A673 (cell line): ENCODE measurements around the gene CLEC4C. TPM values are rescaled to one million over a fixed set of nuclear protein-coding genes. Genes with fewer than 3 reads are reported as not detected.
"Not testable (repeated sequence)": the region's sequence is repeated elsewhere in the genome, so short reads cannot be mapped to it uniquely, and the experiment has no call there.

Experiments used
- BruUV-seq: library from RNA; stranded (reverse); fragments of 400-500 nt; replicated peaks from 2 replicates; lab custom pipeline; 2021; lab: Mats Ljungman, UMichigan
- CTCF ChIA-PET: fragments of 300-600 bp; sonication (Branson Sonifier 250); formaldehyde crosslinking; loops from one replicate; lab custom pipeline; 2022; ENCODE audit warnings: antibody characterized with exemption; lab: Charles Lee
- POLR2A ChIA-PET: fragments of 300-600 bp; sonication (Branson Sonifier 250); formaldehyde crosslinking; loops from one replicate; lab custom pipeline; 2022; ENCODE audit warnings: antibody characterized with exemption; ENCODE audit not compliant: low non-redundant PET; lab: Charles Lee
- DNase-seq: peaks from one replicate; pipeline ENCODE4 v3.0.0-alpha.2; 2015; ENCODE audit warnings: low spot score
- H3K27ac ChIP-seq: fragments of 200-600 bp; sonication (generic); 2 replicates; pipeline ENCODE4 v1.5.1; 2016; ENCODE audit warnings: mixed run types, low read depth, mild to moderate bottlenecking, mixed read lengths, antibody characterized with exemption, low read length; ENCODE audit not compliant: poor library complexity, severe bottlenecking
- H3K27me3 ChIP-seq: fragments of 200-600 bp; sonication (generic); replicated peaks from 2 replicates; pipeline ENCODE4 v1.6.1; 2017; ENCODE audit warnings: mixed run types, low read depth, mild to moderate bottlenecking, mixed read lengths, antibody characterized with exemption, low read length; ENCODE audit not compliant: insufficient read depth, poor library complexity
- H3K36me3 ChIP-seq: fragments of 200-600 bp; sonication (generic); 2 replicates; pipeline ENCODE4 v1.6.1; 2016; ENCODE audit warnings: mixed run types, mild to moderate bottlenecking, mixed read lengths, antibody characterized with exemption, low read length; ENCODE audit not compliant: insufficient read depth, poor library complexity, severe bottlenecking
- H3K4me1 ChIP-seq: fragments of 200-600 bp; sonication (generic); 2 replicates; pipeline ENCODE4 v1.6.1; 2017; ENCODE audit warnings: mixed run types, mild to moderate bottlenecking, mixed read lengths, antibody characterized with exemption, low read length; ENCODE audit not compliant: insufficient read depth, poor library complexity, severe bottlenecking
- H3K4me3 ChIP-seq: fragments of 200-600 bp; sonication (generic); 2 replicates; pipeline ENCODE4 v1.5.1; 2016; ENCODE audit warnings: low read depth, mixed run types, mild to moderate bottlenecking, mixed read lengths, low read length; ENCODE audit not compliant: poor library complexity, severe bottlenecking
- H3K9me3 ChIP-seq: fragments of 200-600 bp; sonication (generic); 2 replicates; pipeline ENCODE4 v1.6.1; 2016; ENCODE audit warnings: mixed run types, low read depth, mild to moderate bottlenecking, mixed read lengths, antibody characterized with exemption, low read length; ENCODE audit not compliant: poor library complexity, severe bottlenecking
- CTCF ChIP-seq: fragments of 300-800, 200-600 bp; sonication (generic); conservative IDR thresholded peaks from 2 replicates; pipeline ENCODE4 v1.5.1; 2017; ENCODE audit warnings: low read depth, mild to moderate bottlenecking, antibody characterized with exemption, low read length, moderate library complexity, mixed read lengths
- EZH2 ChIP-seq: fragments of 200-600 bp; sonication (generic); IDR thresholded peaks from 2 replicates; pipeline ENCODE4 v1.6.1; 2017; ENCODE audit warnings: borderline replicate concordance, low read depth, mild to moderate bottlenecking, mixed read lengths, antibody characterized with exemption, low read length; ENCODE audit not compliant: poor library complexity, severe bottlenecking
- intact Hi-C: fragments of 100-400 bp; cut with micrococcal nuclease; formaldehyde crosslinking; loops from one replicate; pipeline ENCODE4 v1.10.0; 2022; ENCODE audit not compliant: unreplicated experiment
- total RNA-seq: library from RNA; stranded (reverse); gene quantifications from 2 replicates; pipeline ENCODE4 v1.2.3, GENCODE V29; 2021

CLEC4C gene
- total RNA-seq, 1 experiment from 2014 or later: not detected

- H3K4me3 ChIP-seq: no peak overlapping the region
- TF ChIP-seq CTCF: no peak
- no peak for TF ChIP-seq EZH2
- H3K27me3 ChIP-seq: no peaks in the 10 kb centered on the region
- CTCF ChIA-PET: no interaction called here
- H3K36me3 ChIP-seq: no peaks in the 10 kb centered on the region
- no peak overlapping the region for H3K27ac ChIP-seq
- no peaks in the 10 kb centered on the region for H3K4me1 ChIP-seq
- intact Hi-C loops: loop anchor here (5.0 kb wide), 1 partner anchor 851 kb away; no protein-coding TSS in a partner anchor
- POLR2A ChIA-PET: no interaction called here
- no TSS peak for BruUV-seq
- no peaks in the 10 kb centered on the region for H3K9me3 ChIP-seq
- DNase-seq: no peak
These were observed 14.2 kb downstream of the CLEC4C start for GRCh38 chr12:7732993-7733392.

GRCh38 chr12:7731486-7731885 lies 15.7 kb downstream of the CLEC4C start:
- TF ChIP-seq EZH2: no peak
- TF ChIP-seq CTCF: no peak
- CTCF ChIA-PET: no interaction called here
- POLR2A ChIA-PET: no interaction called here

GRCh38 chr12:7730984-7731383 lies 16.2 kb downstream of the CLEC4C start:
- H3K4me3 ChIP-seq, H3K9me3 ChIP-seq, POLR2A ChIA-PET, BruUV-seq, CTCF ChIA-PET, H3K27ac ChIP-seq, H3K4me1 ChIP-seq, H3K27me3 ChIP-seq, H3K36me3 ChIP-seq, DNase-seq: not testable (repeated sequence)
- intact Hi-C loops: loop anchor here (5.0 kb wide), 1 partner anchor 849 kb away; no protein-coding TSS in a partner anchor

More at GRCh38 chr12:7731486-7731885, 15.7 kb downstream of the CLEC4C start:
- Histone ChIP-seq H3K4me1 (no peaks in the 10 kb centered on the region), H3K27ac (no peak overlapping the region), H3K27me3 (no peaks in the 10 kb centered on the region), H3K9me3 (no peaks in the 10 kb centered on the region), H3K36me3 (no peaks in the 10 kb centered on the region), H3K4me3 (no peak overlapping the region)
- BruUV-seq: no TSS peak
- intact Hi-C loops: loop anchor here (5.0 kb wide), 1 partner anchor 849 kb away; no protein-coding TSS in a partner anchor
- no peak for DNase-seq

GRCh38 chr12:7729746-7730145 lies 17.4 kb downstream of the CLEC4C start:
- Histone ChIP-seq H3K27me3 (no peaks in the 10 kb centered on the region), H3K36me3 (no peaks in the 10 kb centered on the region), H3K27ac (no peak overlapping the region), H3K9me3 (no peaks in the 10 kb centered on the region), H3K4me3 (no peak overlapping the region), H3K4me1 (no peaks in the 10 kb centered on the region)
- intact Hi-C loops: loop anchor here (5.0 kb wide), 1 partner anchor 847 kb away; no protein-coding TSS in a partner anchor
- no peak for TF ChIP-seq CTCF
- TF ChIP-seq EZH2: no peak
- BruUV-seq: no TSS peak
- CTCF ChIA-PET: no interaction called here
- POLR2A ChIA-PET: no interaction called here
- DNase-seq: no peak
